Erythroblast (primary cell): ENCODE measurements around the gene JMJD6.

Source experiments
- GATA1 ChIP-seq: IDR thresholded peaks from 2 replicates; pipeline ENCODE4 v1.6.1; 2011; ENCODE audit warnings: low read depth, mild to moderate bottlenecking, control low read depth, low read length, moderate library complexity
- POLR2A ChIP-seq: IDR thresholded peaks from 2 replicates; pipeline ENCODE4 v1.6.1; 2011; ENCODE audit warnings: mild to moderate bottlenecking, low read length

GRCh38 chr17:76772842-76773525, 46.6 kb upstream of the JMJD6 start:
- TF ChIP-seq POLR2A (no peak), GATA1 (no peak)
